ENCODE data around the gene RNASE11. TPM values are rescaled to one million over a fixed set of nuclear protein-coding genes. Genes with fewer than 3 reads are reported as not detected.

Gene RNASE11
- polyA plus RNA-seq, 3 donors = not detected

GRCh38 chr14:20564501-20564997 lies 23.3 kb downstream of the RNASE11 start:
- H3K27ac Mint-ChIP-seq = no peak overlapping the region
- Histone ChIP-seq H3K4me2 (replicated peaks; ENCODE audit: extremely low read depth, low read length, poor library complexity, severe bottlenecking) (no peak overlapping the region), H3K4me1 (ENCODE audit: control insufficient read depth in 1 of 2, insufficient read depth in 2 of 2, low read length in 2 of 2) (no peaks in the 10 kb centered on the region), H3K9ac (ENCODE audit: insufficient read depth, low read length, poor library complexity, severe bottlenecking) (no peak overlapping the region), H3K4me3 (replicated peaks in 1 of 3; ENCODE audit: low read depth in 2 of 3, low read length in 3 of 3) (no peak overlapping the region), H2AFZ (ENCODE audit: insufficient read depth, low read depth, low read length, poor library complexity, severe bottlenecking) (no peak overlapping the region), H3K27ac (ENCODE audit: low read depth in 1 of 2, low read length in 2 of 2) (no peak overlapping the region), H3K27me3 (ENCODE audit: control insufficient read depth in 2 of 2, insufficient read depth in 2 of 2, low read length in 2 of 2) (no peaks in the 10 kb centered on the region), H3K9me3 (replicated peaks in 1 of 2; ENCODE audit: control insufficient read depth in 1 of 2, insufficient read depth in 1 of 2, low read length in 2 of 2) (peaks cover 12 to 15% of the 10 kb centered on the region in 2 donors), H3K79me2 (ENCODE audit: insufficient read depth, low read length) (no peaks in the 10 kb centered on the region), H4K20me1 (ENCODE audit: insufficient read depth, low read length) (no peaks in the 10 kb centered on the region), H3K36me3 (replicated peaks in 1 of 2; ENCODE audit: control insufficient read depth in 1 of 2, insufficient read depth in 2 of 2, low read length in 2 of 2) (no peaks in the 10 kb centered on the region)
- H3K4me3 Mint-ChIP-seq = no peak overlapping the region
- no peak for DNase-seq
- no peaks in the 10 kb centered on the region for H3K4me1 Mint-ChIP-seq
- H3K9me3 Mint-ChIP-seq = peaks cover 8 to 19% (median 13%) of the 10 kb centered on the region in 7 donors
- TF ChIP-seq CTCF (IDR thresholded peaks at IDR 0.05) = no peak
- WGBS (ENCODE audit: insufficient coverage) = 94% methylated on average over 2 of the region's 2 CpGs
- peaks cover 0 to 3% (median 0%) of the 10 kb centered on the region in 3 donors for H3K27me3 Mint-ChIP-seq (ENCODE audit: low read depth in 3 of 3)
- intact Hi-C loops (cut with micrococcal nuclease) = no loop called here
- no peaks in the 10 kb centered on the region for H3K36me3 Mint-ChIP-seq

- Histone ChIP-seq H2AFZ (ENCODE audit: insufficient read depth, low read depth, low read length, poor library complexity, severe bottlenecking) (no peak overlapping the region), H3K9me3 (replicated peaks in 1 of 2; ENCODE audit: control insufficient read depth in 1 of 2, insufficient read depth in 1 of 2, low read length in 2 of 2) (peaks cover 7 to 10% of the 10 kb centered on the region in 2 donors), H3K4me3 (replicated peaks in 1 of 3; ENCODE audit: low read depth in 2 of 3, low read length in 3 of 3) (no peak overlapping the region), H3K79me2 (ENCODE audit: insufficient read depth, low read length) (no peaks in the 10 kb centered on the region), H3K4me2 (replicated peaks; ENCODE audit: extremely low read depth, low read length, poor library complexity, severe bottlenecking) (no peak overlapping the region), H3K9ac (ENCODE audit: insufficient read depth, low read length, poor library complexity, severe bottlenecking) (no peak overlapping the region), H3K4me1 (ENCODE audit: control insufficient read depth in 1 of 2, insufficient read depth in 2 of 2, low read length in 2 of 2) (no peaks in the 10 kb centered on the region), H3K27me3 (ENCODE audit: control insufficient read depth in 2 of 2, insufficient read depth in 2 of 2, low read length in 2 of 2) (no peaks in the 10 kb centered on the region), H3K36me3 (replicated peaks in 1 of 2; ENCODE audit: control insufficient read depth in 1 of 2, insufficient read depth in 2 of 2, low read length in 2 of 2) (no peaks in the 10 kb centered on the region), H3K27ac (ENCODE audit: low read depth in 1 of 2, low read length in 2 of 2) (no peak overlapping the region), H4K20me1 (ENCODE audit: insufficient read depth, low read length) (no peaks in the 10 kb centered on the region)
- no peak for DNase-seq
- WGBS (ENCODE audit: insufficient coverage) = no CpG with 5 or more reads among the region's 1 CpG
- TF ChIP-seq CTCF (IDR thresholded peaks at IDR 0.05) = no peak
- no peak overlapping the region for H3K27ac Mint-ChIP-seq
- no peak overlapping the region for H3K4me3 Mint-ChIP-seq
- intact Hi-C loops (cut with micrococcal nuclease) = no loop called here
- no peaks in the 10 kb centered on the region for H3K36me3 Mint-ChIP-seq
- peaks cover 6 to 13% (median 8%) of the 10 kb centered on the region in 7 donors for H3K9me3 Mint-ChIP-seq
- H3K27me3 Mint-ChIP-seq (ENCODE audit: low read depth in 3 of 3) = peaks cover 0 to 3% (median 0%) of the 10 kb centered on the region in 3 donors
- no peaks in the 10 kb centered on the region for H3K4me1 Mint-ChIP-seq
Observed at GRCh38 chr14:20563971-20564370, 23.8 kb downstream of the RNASE11 start.

All from CD14-positive monocyte (primary cell).